CD4-positive, alpha-beta T cell (primary cell): ENCODE data around the gene ISOC2. TPM values are rescaled to one million over a fixed set of nuclear protein-coding genes. Genes with fewer than 3 reads are reported as not detected.

Experiments
- ATAC-seq: fragments of 200-7000 bp; cut with Tn5 transposase; one replicate; pipeline ENCODE4 v1.10.0; 2022; ENCODE audit warnings: mild to moderate bottlenecking; ENCODE audit not compliant: poor library complexity
- CTCF ChIA-PET: fragments of 350-600 bp; sonication (Branson Sonifier 250); formaldehyde crosslinking; loops from one replicate; lab custom pipeline; 2021; ENCODE audit warnings: antibody characterized with exemption, inconsistent platforms; lab: Charles Lee
- POLR2A ChIA-PET: fragments of 350-600 bp; sonication (Branson Sonifier 250); formaldehyde crosslinking; loops from one replicate; lab custom pipeline; 2021; ENCODE audit warnings: antibody characterized with exemption, inconsistent platforms; lab: Charles Lee
- DNase-seq, 14 experiments: peaks; one replicate each; pipeline ENCODE4 v3.0.0-alpha.2; 2013 to 2020; ENCODE audit warnings: mixed read lengths in 2 of 14
- H3K27ac ChIP-seq, 2 donors: one replicate each; pipeline versions ENCODE4 v1.5.1 to v1.7.0; 2013; ENCODE audit warnings: low read length in 2 of 2, low read depth in 1 of 2, mild to moderate bottlenecking in 1 of 2
- H3K27me3 ChIP-seq, 2 experiments: 1 replicate in 1 of 2; 2 replicates in 1 of 2; pipeline versions ENCODE4 v1.6.1 to v1.7.0; 2013; ENCODE audit warnings: low read length in 2 of 2, control low read depth in 1 of 2, mild to moderate bottlenecking in 1 of 2, moderate library complexity in 1 of 2; ENCODE audit not compliant: insufficient read depth in 2 of 2, control insufficient read depth in 1 of 2
- H3K36me3 ChIP-seq: one replicate; pipeline ENCODE4 v1.6.1; 2013; ENCODE audit warnings: low read length, control low read depth; ENCODE audit not compliant: insufficient read depth
- H3K4me1 ChIP-seq: one replicate; pipeline ENCODE4 v1.6.1; 2013; ENCODE audit warnings: low read length, control low read depth; ENCODE audit not compliant: insufficient read depth
- H3K4me3 ChIP-seq: one replicate; pipeline ENCODE4 v1.5.1; 2013; ENCODE audit warnings: mild to moderate bottlenecking, low read length, moderate library complexity
- H3K9me3 ChIP-seq, 2 experiments: 1 replicate in 1 of 2; 2 replicates in 1 of 2; pipeline versions ENCODE4 v1.6.1 to v1.7.0; 2013; ENCODE audit warnings: low read length in 2 of 2, mild to moderate bottlenecking in 2 of 2, control low read depth in 1 of 2, moderate library complexity in 1 of 2; ENCODE audit not compliant: control insufficient read depth in 1 of 2, insufficient read depth in 1 of 2
- H3K27ac Mint-ChIP-seq: one replicate; pipeline ENCODE4 v1.8.0; 2020; ENCODE audit warnings: mixed read lengths
- H3K27me3 Mint-ChIP-seq: one replicate; pipeline ENCODE4 v1.8.0; 2021; ENCODE audit warnings: mixed read lengths
- H3K36me3 Mint-ChIP-seq: one replicate; pipeline ENCODE4 v1.8.0; 2021; ENCODE audit warnings: low read depth, mixed read lengths
- H3K4me1 Mint-ChIP-seq: one replicate; pipeline ENCODE4 v1.8.0; 2021; ENCODE audit warnings: low read depth, mixed read lengths
- H3K4me3 Mint-ChIP-seq: one replicate; pipeline ENCODE4 v1.8.0; 2020; ENCODE audit warnings: mild to moderate bottlenecking, mixed read lengths
- H3K9me3 Mint-ChIP-seq: one replicate; pipeline ENCODE4 v1.8.0; 2020; ENCODE audit warnings: mixed read lengths
- CTCF ChIP-seq: fragments of 200-600 bp; IDR thresholded peaks from one replicate; pipeline ENCODE4 v1.8.0; 2022; ENCODE audit warnings: antibody characterized with exemption, mild to moderate bottlenecking
- intact Hi-C, 2 experiments: fragments of 100-400 bp; cut with DNase I in 1 of 2; cut with micrococcal nuclease in 1 of 2; formaldehyde crosslinking; loops; one replicate each; pipeline versions ENCODE4 v1.15.1 to v1.9.0; 2023 to 2025; cut with DNase I, micrococcal nuclease
- total RNA-seq, 174 experiments: library from RNA in 2 of 174; stranded (reverse) in 2 of 174; gene quantifications; one replicate each; pipeline ENCODE4 v1.2.3 and lab custom pipeline; 2021 to 2026

ISOC2 gene
- total RNA-seq, 2 experiments from 2014 or later, result 1.5 to 2.2 TPM

GRCh38 chr19:55486043-55486970 lies 24.9 kb upstream of the ISOC2 start:
- no peak overlapping the region for H3K4me3 ChIP-seq
- H3K4me3 Mint-ChIP-seq, result peak overlapping the region; percentile 82
- DNase-seq (no peak), ATAC-seq (no peak)
- no peaks in the 10 kb centered on the region for H3K27me3 Mint-ChIP-seq
- H3K36me3 ChIP-seq, result peaks cover 5% of the 10 kb centered on the region
- no peaks in the 10 kb centered on the region for H3K9me3 Mint-ChIP-seq
- no peaks in the 10 kb centered on the region for H3K9me3 ChIP-seq
- peaks cover 27% of the 10 kb centered on the region for H3K4me1 ChIP-seq
- no peaks in the 10 kb centered on the region for H3K36me3 Mint-ChIP-seq
- POLR2A ChIA-PET, result interaction anchor here (1.0 to 3.5 kb wide), 2 partner anchors 10 to 17 kb away, joined by 4 to 29 read pairs; partner anchors contain the start of gene ZNF628
- peak overlapping the region; percentile 76 for H3K27ac Mint-ChIP-seq
- H3K27me3 ChIP-seq, result peaks cover 0 to 6% of the 10 kb centered on the region in 2 experiments
- no peak overlapping the region for H3K27ac ChIP-seq
- no peak for TF ChIP-seq CTCF
- peaks cover 11% of the 10 kb centered on the region for H3K4me1 Mint-ChIP-seq
- intact Hi-C loops, result no loop called here
- CTCF ChIA-PET, result interaction anchor here (2.2 kb wide), 1 partner anchor 17 kb away, joined by 7 read pairs; no protein-coding TSS in a partner anchor

GRCh38 chr19:55485439-55486011 lies 24.1 kb upstream of the ISOC2 start:
- TF ChIP-seq CTCF, result no peak
- Mint-ChIP-seq H3K4me1 (peaks cover 11% of the 10 kb centered on the region), H3K27ac (peak overlapping the region; percentile 76), H3K4me3 (peak overlapping the region; percentile 82), H3K9me3 (no peaks in the 10 kb centered on the region), H3K36me3 (no peaks in the 10 kb centered on the region), H3K27me3 (no peaks in the 10 kb centered on the region)
- Histone ChIP-seq H3K27me3 (peaks cover 0 to 2% of the 10 kb centered on the region in 2 experiments), H3K36me3 (peaks cover 8% of the 10 kb centered on the region), H3K9me3 (no peaks in the 10 kb centered on the region), H3K27ac (peak overlapping the region; percentile 21 to 61), H3K4me3 (peak overlapping the region; percentile 58), H3K4me1 (peaks cover 27% of the 10 kb centered on the region)
- POLR2A ChIA-PET, result interaction anchor here (0.8 to 3.5 kb wide), 6 partner anchors 9 to 231 kb away, joined by 3 to 29 read pairs (median 4); partner anchors contain the start of genes ISOC2, KMT5C and ZNF628
- intact Hi-C loops, result no loop called here
- DNase-seq, result no peak
- CTCF ChIA-PET, result interaction anchor here (1.0 to 2.2 kb wide), 3 partner anchors 17 to 18 kb away, joined by 3 to 7 read pairs (median 6); no protein-coding TSS in a partner anchor
- no peak for ATAC-seq

- peaks cover 0 to 2% of the 10 kb centered on the region in 2 experiments for H3K27me3 ChIP-seq
- peak; percentile 65 for ATAC-seq
- H3K4me1 ChIP-seq, result peaks cover 27% of the 10 kb centered on the region
- Mint-ChIP-seq H3K4me1 (peaks cover 13% of the 10 kb centered on the region), H3K27me3 (no peaks in the 10 kb centered on the region), H3K27ac (peak within 1 kb of the TSS; percentile 76), H3K9me3 (no peaks in the 10 kb centered on the region), H3K4me3 (peak within 1 kb of the TSS; percentile 82), H3K36me3 (peaks cover 2% of the 10 kb centered on the region)
- H3K9me3 ChIP-seq, result no peaks in the 10 kb centered on the region
- H3K36me3 ChIP-seq, result peaks cover 8% of the 10 kb centered on the region
- POLR2A ChIA-PET, result interaction anchor here (0.8 to 3.5 kb wide), 7 partner anchors 8 to 230 kb away, joined by 3 to 29 read pairs (median 4); partner anchors contain the start of genes ISOC2, KMT5C and ZNF628
- intact Hi-C loops, result no loop called here
- peak within 1 kb of the TSS; percentile 21 to 61 for H3K27ac ChIP-seq
- CTCF ChIA-PET, result interaction anchor here (1.0 to 1.8 kb wide), 2 partner anchors 17 to 19 kb away, joined by 3 to 6 read pairs; no protein-coding TSS in a partner anchor
- no peak for TF ChIP-seq CTCF
- H3K4me3 ChIP-seq, result peak within 1 kb of the TSS; percentile 58
- peak; percentile 20 to 82 (median 50) for DNase-seq
Measured at GRCh38 chr19:55484593-55485438, 23.4 kb upstream of the ISOC2 start, which contains the start of gene NAT14. Gene NAT14, plus strand, starts transcription at chr19:55485188. Its CDS starts 521 bp downstream, at chr19:55485709.
